HEK293 (cell line): Measurements from ENCODE around the gene SLC6A13.
A peak's percentile ranks its signal among the peaks of the same experiment; 100 is the strongest.

Source experiments
- CTCF ChIA-PET: fragments of 350-600 bp; formaldehyde crosslinking; extraction: SDS; loops from one replicate; lab custom pipeline; 2021; ENCODE audit warnings: antibody characterized with exemption; lab: Yijun Ruan, JAX
- POLR2A ChIA-PET: fragments of 300-600 bp; formaldehyde crosslinking; extraction: SDS; loops from one replicate; lab custom pipeline; 2020; ENCODE audit warnings: antibody characterized with exemption, inconsistent platforms; lab: Yijun Ruan, JAX
- H3K27ac ChIP-seq: fragments of 200-500 bp; sonication (Bioruptor generic); 2 replicates; pipeline ENCODE4 v1.5.1; 2014; ENCODE audit warnings: low read depth, low read length, control low read depth, inconsistent platforms; ENCODE audit errors: extremely low read depth
- H3K36me3 ChIP-seq, 2 experiments: fragments of 200-500 bp in 1 of 2; sonication (Bioruptor generic) in 1 of 2; 1 replicate in 1 of 2; 2 replicates in 1 of 2; pipeline ENCODE4 v1.5.1; 2014 to 2017; ENCODE audit warnings: inconsistent platforms in 2 of 2, low read length in 2 of 2; ENCODE audit not compliant: control insufficient read depth in 2 of 2, insufficient read depth in 1 of 2
- H3K4me1 ChIP-seq: fragments of 200-500 bp; sonication (Bioruptor generic); 2 replicates; pipeline ENCODE4 v1.5.1; 2014; ENCODE audit warnings: mild to moderate bottlenecking, low read length, inconsistent platforms; ENCODE audit not compliant: control insufficient read depth, insufficient read depth
- H3K4me3 ChIP-seq: 2 replicates; pipeline ENCODE4 v1.5.1; 2011; ENCODE audit warnings: low read depth, mild to moderate bottlenecking, control low read depth, low read length, moderate library complexity
- H3K9me3 ChIP-seq: fragments of 200-500 bp; sonication (Bioruptor generic); 2 replicates; pipeline ENCODE4 v1.5.1; 2014; ENCODE audit warnings: low read depth, low read length, inconsistent platforms; ENCODE audit not compliant: control insufficient read depth, insufficient read depth
- ATF2 ChIP-seq: fragments of 450-650 bp; formaldehyde crosslinking; IDR thresholded peaks from 2 replicates; pipeline ENCODE4 v1.5.1; 2016; ENCODE audit warnings: missing biosample characterization, missing genetic modification characterization, low read depth
- EGR2 ChIP-seq: fragments of 450-650 bp; formaldehyde crosslinking; IDR thresholded peaks from 2 replicates; pipeline ENCODE4 v1.5.1; 2016; ENCODE audit warnings: low read depth, missing biosample characterization, missing genetic modification characterization
- GFI1B ChIP-seq: fragments of 450-650 bp; formaldehyde crosslinking; IDR thresholded peaks from 2 replicates; pipeline ENCODE4 v1.5.1; 2016; ENCODE audit warnings: missing biosample characterization, missing genetic modification characterization
- KLF8 ChIP-seq: fragments of 450-650 bp; formaldehyde crosslinking; IDR thresholded peaks from 2 replicates; pipeline ENCODE4 v1.5.1; 2016; ENCODE audit warnings: missing biosample characterization, missing genetic modification characterization
- PRDM2 ChIP-seq: fragments of 450-650 bp; formaldehyde crosslinking; IDR thresholded peaks from 2 replicates; pipeline ENCODE4 v1.5.1; 2016; ENCODE audit warnings: missing biosample characterization, missing genetic modification characterization, borderline replicate concordance
- ZBTB21 ChIP-seq: fragments of 450-650 bp; formaldehyde crosslinking; IDR thresholded peaks from 2 replicates; pipeline ENCODE4 v1.5.1; 2017; ENCODE audit warnings: missing biosample characterization, missing genetic modification characterization
- ZBTB44 ChIP-seq: fragments of 450-650 bp; IDR thresholded peaks from 2 replicates; pipeline ENCODE4 v1.5.1; 2018; ENCODE audit warnings: missing biosample characterization, mild to moderate bottlenecking, missing genetic modification characterization
- ZFHX2 ChIP-seq: fragments of 450-650 bp; formaldehyde crosslinking; conservative IDR thresholded peaks from 2 replicates; pipeline ENCODE4 v1.5.1; 2016; ENCODE audit warnings: missing biosample characterization, missing genetic modification characterization
- ZFP3 ChIP-seq: fragments of 450-650 bp; formaldehyde crosslinking; IDR thresholded peaks from 2 replicates; pipeline ENCODE4 v1.5.1; 2016; ENCODE audit warnings: low read depth, missing biosample characterization, missing genetic modification characterization
- ZNF138 ChIP-seq: fragments of 450-650 bp; formaldehyde crosslinking; IDR thresholded peaks from 2 replicates; pipeline ENCODE4 v1.5.1; 2016; ENCODE audit warnings: missing biosample characterization, missing genetic modification characterization, borderline replicate concordance
- ZNF174 ChIP-seq: fragments of 450-650 bp; formaldehyde crosslinking; IDR thresholded peaks from 2 replicates; pipeline ENCODE4 v1.5.0; 2017; ENCODE audit warnings: missing biosample characterization, mild to moderate bottlenecking, missing genetic modification characterization
- ZNF211 ChIP-seq: fragments of 450-650 bp; formaldehyde crosslinking; IDR thresholded peaks from 2 replicates; pipeline ENCODE4 v1.5.1; 2016; ENCODE audit warnings: low read depth, missing biosample characterization, missing genetic modification characterization
- ZNF302 ChIP-seq: fragments of 450-650 bp; formaldehyde crosslinking; IDR thresholded peaks from 2 replicates; pipeline ENCODE4 v1.5.1; 2016; ENCODE audit warnings: missing biosample characterization, missing genetic modification characterization, low read depth
- ZNF341 ChIP-seq: fragments of 450-650 bp; formaldehyde crosslinking; IDR thresholded peaks from 2 replicates; pipeline ENCODE4; 2016; ENCODE audit warnings: low read depth, missing biosample characterization, missing genetic modification characterization
- ZNF362 ChIP-seq: fragments of 450-650 bp; formaldehyde crosslinking; IDR thresholded peaks from 2 replicates; pipeline ENCODE4 v1.5.1; 2016; ENCODE audit warnings: missing biosample characterization, missing genetic modification characterization
- ZNF48 ChIP-seq: fragments of 450-650 bp; formaldehyde crosslinking; IDR thresholded peaks from 2 replicates; pipeline ENCODE4 v1.5.1; 2016; ENCODE audit warnings: missing biosample characterization, missing genetic modification characterization
- ZNF501 ChIP-seq: fragments of 450-650 bp; formaldehyde crosslinking; IDR thresholded peaks from 2 replicates; pipeline ENCODE4 v1.5.1; 2016; ENCODE audit warnings: missing biosample characterization, missing genetic modification characterization
- ZNF529 ChIP-seq: fragments of 450-650 bp; formaldehyde crosslinking; IDR thresholded peaks from 2 replicates; pipeline ENCODE4 v1.5.1; 2017; ENCODE audit warnings: missing genetic modification characterization, missing biosample characterization; ENCODE audit not compliant: insufficient replicate concordance
- ZNF549 ChIP-seq: fragments of 450-650 bp; IDR thresholded peaks from 2 replicates; pipeline ENCODE4 v1.5.1; 2018; ENCODE audit warnings: missing biosample characterization, missing genetic modification characterization, mild to moderate bottlenecking, inconsistent platforms, moderate library complexity
- ZNF560 ChIP-seq: fragments of 450-650 bp; formaldehyde crosslinking; IDR thresholded peaks from 2 replicates; pipeline ENCODE4 v1.5.1; 2017; ENCODE audit warnings: missing biosample characterization, missing genetic modification characterization, borderline replicate concordance
- ZNF626 ChIP-seq: fragments of 450-650 bp; sonication (Bioruptor Pico); formaldehyde crosslinking; IDR thresholded peaks from 2 replicates; pipeline ENCODE4 v1.5.1; 2018; ENCODE audit warnings: missing biosample characterization, missing genetic modification characterization, inconsistent platforms
- ZNF747 ChIP-seq: fragments of 450-650 bp; formaldehyde crosslinking; IDR thresholded peaks from 2 replicates; pipeline ENCODE4 v1.5.1; 2016; ENCODE audit warnings: missing biosample characterization, missing genetic modification characterization
- ZNF837 ChIP-seq: fragments of 450-650 bp; formaldehyde crosslinking; IDR thresholded peaks from 2 replicates; pipeline ENCODE4 v1.5.1; 2016; ENCODE audit warnings: missing biosample characterization, missing genetic modification characterization
- ZSCAN23 ChIP-seq: fragments of 450-650 bp; formaldehyde crosslinking; IDR thresholded peaks from 2 replicates; pipeline ENCODE4 v1.5.1; 2016; ENCODE audit warnings: missing biosample characterization, missing genetic modification characterization

Gene SLC6A13

GRCh38 chr12:262113-262512, 523 bp downstream of the SLC6A13 start:
- no peaks in the 10 kb centered on the region for H3K4me1 ChIP-seq
- H3K36me3 ChIP-seq = no peaks in the 10 kb centered on the region
- H3K27ac ChIP-seq = no peak overlapping the region
- ChIA-PET POLR2A (no interaction called here), CTCF (interaction anchor here (0.5 to 1.0 kb wide), 3 partner anchors 8 to 285 kb away, joined by 3 read pairs; no protein-coding TSS in a partner anchor)
- H3K9me3 ChIP-seq = no peaks in the 10 kb centered on the region
- no peak overlapping the region for H3K4me3 ChIP-seq
- TF ChIP-seq PRDM2 (tag by site-specific recombination) (no peak), ZNF341 (tag by site-specific recombination) (no peak), ZNF138 (no peak), ZNF501 (tag by site-specific recombination) (no peak), ZSCAN23 (tag by site-specific recombination) (no peak), ZNF626 (tag by site-specific recombination) (no peak), ZBTB21 (tag by site-specific recombination) (no peak), ZNF560 (tag by site-specific recombination) (no peak), ZNF837 (tag by site-specific recombination) (no peak)

GRCh38 chr12:257521-258321, 4.9 kb downstream of the SLC6A13 start:
- Histone ChIP-seq H3K4me3 (no peak overlapping the region), H3K36me3 (no peaks in the 10 kb centered on the region), H3K4me1 (no peaks in the 10 kb centered on the region), H3K27ac (no peak overlapping the region), H3K9me3 (no peaks in the 10 kb centered on the region)
- POLR2A ChIA-PET = no interaction called here
- CTCF ChIA-PET = no interaction called here
- TF ChIP-seq ZNF747 (no peak), ZBTB44 (no peak), ZNF48 (tag by site-specific recombination) (no peak), ZNF549 (no peak), ZNF362 (no peak), EGR2 (tag by site-specific recombination) (peak; percentile 88), ZNF529 (no peak), ZFHX2 (tag by site-specific recombination) (peak; percentile 78), ATF2 (tag by site-specific recombination) (no peak), ZNF174 (tag by site-specific recombination) (no peak), KLF8 (tag by site-specific recombination) (no peak), ZFP3 (tag by site-specific recombination) (no peak), ZNF211 (tag by site-specific recombination) (no peak), GFI1B (tag by site-specific recombination) (no peak), ZNF302 (tag by site-specific recombination) (no peak)
